CD14-positive monocyte (primary cell): ENCODE results near the gene STK32C. TPM values are rescaled to one million over a fixed set of nuclear protein-coding genes. Genes with fewer than 3 reads are reported as not detected.

Experiments
- DNase-seq, 3 donors: peaks; one replicate each; pipeline ENCODE4 v3.0.0-alpha.2; 2011 to 2022
- H2AFZ ChIP-seq: 2 replicates; pipeline ENCODE4 v1.6.0; 2012; ENCODE audit warnings: mild to moderate bottlenecking, low read depth, low read length, inconsistent platforms; ENCODE audit not compliant: insufficient read depth, poor library complexity, severe bottlenecking
- H3K27ac ChIP-seq, 2 donors: 1 replicate in 1 of 2; 2 replicates in 1 of 2; pipeline ENCODE4 v1.5.1; 2012 to 2013; ENCODE audit warnings: low read length in 2 of 2, control low read depth in 1 of 2, inconsistent platforms in 1 of 2, low read depth in 1 of 2, mild to moderate bottlenecking in 1 of 2
- H3K27me3 ChIP-seq, 2 donors: one replicate each; pipeline versions ENCODE4 v1.6.0 to v1.6.1; 2011 to 2013; ENCODE audit warnings: low read length in 2 of 2; ENCODE audit not compliant: control insufficient read depth in 2 of 2, insufficient read depth in 2 of 2
- H3K36me3 ChIP-seq, 2 donors: replicated peaks in 1 of 2; 1 replicate in 1 of 2; 2 replicates in 1 of 2; pipeline versions ENCODE4 v1.5.1 to v1.6.1; 2012 to 2013; ENCODE audit warnings: low read length in 2 of 2, control low read depth in 1 of 2, inconsistent platforms in 1 of 2, mild to moderate bottlenecking in 1 of 2; ENCODE audit not compliant: insufficient read depth in 2 of 2, control insufficient read depth in 1 of 2
- H3K4me1 ChIP-seq, 2 donors: 1 replicate in 1 of 2; 2 replicates in 1 of 2; pipeline versions ENCODE4 v1.5.1 to v1.6.1; 2012 to 2013; ENCODE audit warnings: low read length in 2 of 2, control low read depth in 1 of 2, inconsistent platforms in 1 of 2, mild to moderate bottlenecking in 1 of 2, moderate library complexity in 1 of 2; ENCODE audit not compliant: insufficient read depth in 2 of 2, control insufficient read depth in 1 of 2
- H3K4me2 ChIP-seq: replicated peaks from 2 replicates; pipeline ENCODE3; 2012; ENCODE audit warnings: low read length, moderate library complexity, mild to moderate bottlenecking; ENCODE audit not compliant: poor library complexity, severe bottlenecking; ENCODE audit errors: extremely low read depth
- H3K4me3 ChIP-seq, 3 experiments: fragments of 200-600 bp in 1 of 3; sonication (generic) in 1 of 3; replicated peaks in 1 of 3; 1 replicate in 2 of 3; 2 replicates in 1 of 3; pipeline ENCODE4 v1.5.1; 2011 to 2013; ENCODE audit warnings: low read length in 3 of 3, mild to moderate bottlenecking in 3 of 3, control low read depth in 2 of 3, low read depth in 2 of 3, inconsistent platforms in 1 of 3, moderate library complexity in 1 of 3
- H3K79me2 ChIP-seq: 2 replicates; pipeline ENCODE4 v1.6.0; 2012; ENCODE audit warnings: mild to moderate bottlenecking, control low read depth, inconsistent platforms, low read length, moderate library complexity; ENCODE audit not compliant: insufficient read depth
- H3K9ac ChIP-seq: 2 replicates; pipeline ENCODE4 v1.6.0; 2017; ENCODE audit warnings: low read length, mild to moderate bottlenecking; ENCODE audit not compliant: insufficient read depth, poor library complexity, severe bottlenecking
- H3K9me3 ChIP-seq, 2 donors: replicated peaks in 1 of 2; 1 replicate in 1 of 2; 2 replicates in 1 of 2; pipeline versions ENCODE4 v1.5.1 to v1.6.1; 2012 to 2013; ENCODE audit warnings: low read length in 2 of 2, control low read depth in 1 of 2; ENCODE audit not compliant: control insufficient read depth in 1 of 2, insufficient read depth in 1 of 2
- H4K20me1 ChIP-seq: 2 replicates; pipeline ENCODE4 v1.6.0; 2012; ENCODE audit warnings: mild to moderate bottlenecking, low read length, control low read depth, moderate library complexity; ENCODE audit not compliant: insufficient read depth
- H3K27ac Mint-ChIP-seq, 7 donors: one replicate each; pipeline ENCODE4 v1.8.0; 2020; ENCODE audit warnings: mild to moderate bottlenecking in 7 of 7, mixed read lengths in 7 of 7, moderate library complexity in 6 of 7, inconsistent platforms in 2 of 7
- H3K27me3 Mint-ChIP-seq, 3 donors: one replicate each; pipeline ENCODE4 v1.8.0; 2021 to 2022; ENCODE audit warnings: low read depth in 3 of 3, mild to moderate bottlenecking in 3 of 3, mixed read lengths in 3 of 3, moderate library complexity in 3 of 3, inconsistent platforms in 1 of 3
- H3K36me3 Mint-ChIP-seq, 2 donors: one replicate each; pipeline ENCODE4 v1.8.0; 2020; ENCODE audit warnings: mixed read lengths in 2 of 2, inconsistent platforms in 1 of 2, mild to moderate bottlenecking in 1 of 2
- H3K4me1 Mint-ChIP-seq: one replicate; pipeline ENCODE4 v1.8.0; 2020; ENCODE audit warnings: mild to moderate bottlenecking, mixed read lengths
- H3K4me3 Mint-ChIP-seq, 2 donors: one replicate each; pipeline ENCODE4 v1.8.0; 2020; ENCODE audit warnings: mild to moderate bottlenecking in 2 of 2, mixed read lengths in 2 of 2, moderate library complexity in 1 of 2
- H3K9me3 Mint-ChIP-seq, 7 donors: one replicate each; pipeline ENCODE4 v1.8.0; 2020 to 2022; ENCODE audit warnings: mixed read lengths in 7 of 7, mild to moderate bottlenecking in 6 of 7, moderate library complexity in 6 of 7, inconsistent platforms in 2 of 7
- CTCF ChIP-seq: fragments of 200-600 bp; IDR thresholded peaks from one replicate; pipeline ENCODE4 v1.8.0; 2022; ENCODE audit warnings: antibody characterized with exemption, mild to moderate bottlenecking
- WGBS: methylation state at CpG from one replicate; pipeline ENCODE4 v1.1.5; 2013; ENCODE audit warnings: missing lambda C conversion rate; ENCODE audit not compliant: insufficient coverage; 5-methylcytosine and 5-hydroxymethylcytosine counted together
- intact Hi-C, 2 donors: fragments of 100-400 bp; cut with micrococcal nuclease; formaldehyde crosslinking; loops; one replicate each; pipeline versions ENCODE4 v1.15.0 to v1.15.1; 2023
- polyA plus RNA-seq, 3 donors: library from polyadenylated mRNA; depleted of rRNA in 1 of 3; unstranded in 2 of 3; stranded (reverse) in 1 of 3; fragments of 300-500 nt in 2 of 3; fragments of >200 nt in 1 of 3; fragmentation: Illumina TruSeq in 2 of 3; gene quantifications; 1 replicate in 2 of 3; 2 replicates in 1 of 3; pipeline ENCODE4 v1.2.3, GENCODE V29; 2012 to 2021

STK32C gene
- polyA plus RNA-seq, 3 donors: 13.6 to 22.8 (median 18.4) TPM

- Mint-ChIP-seq H3K27ac (peak overlapping the region in 1 of 7 donors; percentile 71), H3K9me3 (peaks cover 0 to 10% (median 3%) of the 10 kb centered on the region in 7 donors), H3K36me3 (no peaks in the 10 kb centered on the region), H3K27me3 (peaks cover 8 to 10% (median 9%) of the 10 kb centered on the region in 3 donors), H3K4me3 (no peak overlapping the region), H3K4me1 (peaks cover 8% of the 10 kb centered on the region)
- H3K4me3 ChIP-seq: no peak overlapping the region
- no peak overlapping the region for H2AFZ ChIP-seq
- H3K9me3 ChIP-seq: no peaks in the 10 kb centered on the region
- H3K79me2 ChIP-seq: no peaks in the 10 kb centered on the region
- peaks cover 65% of the 10 kb centered on the region for H4K20me1 ChIP-seq
- intact Hi-C loops: no loop called here
- no peak overlapping the region for H3K4me2 ChIP-seq
- TF ChIP-seq CTCF: no peak
- no peaks in the 10 kb centered on the region for H3K4me1 ChIP-seq
- no peaks in the 10 kb centered on the region for H3K36me3 ChIP-seq
- WGBS: 96% methylated on average over 20 of the region's 20 CpGs
- H3K27me3 ChIP-seq: no peaks in the 10 kb centered on the region
- no peak overlapping the region for H3K9ac ChIP-seq
- H3K27ac ChIP-seq: no peak overlapping the region
- DNase-seq: no peak
Measured at GRCh38 chr10:132280646-132281074, 27.1 kb downstream of the STK32C start.

GRCh38 chr10:132279873-132280645 is 27.7 kb downstream of the STK32C start:
- Mint-ChIP-seq H3K9me3 (peaks cover 0 to 10% (median 3%) of the 10 kb centered on the region in 7 donors), H3K4me1 (peaks cover 3% of the 10 kb centered on the region)

More at GRCh38 chr10:132279873-132280645, 27.7 kb downstream of the STK32C start:
- no peaks in the 10 kb centered on the region for H3K79me2 ChIP-seq
- H3K4me3 ChIP-seq: no peak overlapping the region
- no peak for DNase-seq
- WGBS: 96% methylated on average over 41 of the region's 43 CpGs
- no peaks in the 10 kb centered on the region for H3K9me3 ChIP-seq
- H3K9ac ChIP-seq: no peak overlapping the region
- H3K36me3 ChIP-seq: no peaks in the 10 kb centered on the region
- H3K27me3 ChIP-seq: no peaks in the 10 kb centered on the region
- peaks cover 65% of the 10 kb centered on the region for H4K20me1 ChIP-seq
- intact Hi-C loops: no loop called here
- Mint-ChIP-seq H3K36me3 (no peaks in the 10 kb centered on the region), H3K27ac (peak overlapping the region in 1 of 7 donors; percentile 19), H3K4me3 (no peak overlapping the region), H3K27me3 (peaks cover 8 to 10% (median 9%) of the 10 kb centered on the region in 3 donors)
- H3K4me1 ChIP-seq: no peaks in the 10 kb centered on the region
- no peak overlapping the region for H3K27ac ChIP-seq
- no peak overlapping the region for H3K4me2 ChIP-seq
- TF ChIP-seq CTCF: no peak
- H2AFZ ChIP-seq: no peak overlapping the region
